Lung microvascular endothelial cell (primary cell): ENCODE measurements around the gene PTHLH. TPM values are rescaled to one million over a fixed set of nuclear protein-coding genes. Genes with fewer than 3 reads are reported as not detected.
A peak's percentile ranks its signal among the peaks of the same experiment; 100 is the strongest.

Experiments used
- DNase-seq, 2 donors: peaks; one replicate each; pipeline versions ENCODE4 v3.0.0 to v3.0.0-alpha.2; 2010; ENCODE audit warnings: low read depth in 2 of 2
- total RNA-seq: library from RNA; depleted of rRNA; stranded (reverse); fragments of >200 nt; gene quantifications from 2 replicates; pipeline ENCODE4 v1.2.1, GENCODE V29; 2014

The PTHLH gene
- total RNA-seq, result under 0.01 and 0.22 TPM in 2 replicates

GRCh38 chr12:27972721-27973120 lies at the start of gene PTHLH:
Gene PTHLH (minus strand): TSS chr12:27972733. CDS start chr12:27969494, 3,239 bp downstream.
- DNase-seq, result no peak

- DNase-seq, result no peak
Measured at GRCh38 chr12:28021704-28022103, 49.2 kb upstream of the PTHLH start.

GRCh38 chr12:28017873-28018255 lies 45.3 kb upstream of the PTHLH start:
- no peak for DNase-seq

- no peak for DNase-seq
Measured at GRCh38 chr12:28017126-28017872, 44.8 kb upstream of the PTHLH start.

GRCh38 chr12:28015165-28015564 lies 42.6 kb upstream of the PTHLH start:
- no peak for DNase-seq

- no peak for DNase-seq
Measured at GRCh38 chr12:28014196-28014595, 41.7 kb upstream of the PTHLH start.

GRCh38 chr12:28012333-28012918 lies 39.9 kb upstream of the PTHLH start:
- no peak for DNase-seq

- DNase-seq, result no peak
Measured at GRCh38 chr12:28010036-28010435, 37.5 kb upstream of the PTHLH start.

GRCh38 chr12:27999970-28000369 lies 27.4 kb upstream of the PTHLH start:
- no peak for DNase-seq

GRCh38 chr12:27999521-27999920 lies 27.0 kb upstream of the PTHLH start:
- DNase-seq, result no peak

- DNase-seq, result no peak
Measured at GRCh38 chr12:27998658-27999057, 26.1 kb upstream of the PTHLH start.

GRCh38 chr12:27998170-27998569 lies 25.6 kb upstream of the PTHLH start:
- DNase-seq, result no peak

GRCh38 chr12:27996761-27997160 lies 24.2 kb upstream of the PTHLH start:
- DNase-seq, result no peak

- no peak for DNase-seq
Measured at GRCh38 chr12:27995406-27995805, 22.9 kb upstream of the PTHLH start.

GRCh38 chr12:27988594-27989233 lies 16.2 kb upstream of the PTHLH start:
- DNase-seq, result no peak

- no peak for DNase-seq
Measured at GRCh38 chr12:27987331-27987730, 14.8 kb upstream of the PTHLH start.

GRCh38 chr12:27984275-27984674 lies 11.7 kb upstream of the PTHLH start:
- DNase-seq, result peak in 1 of 2 donors; percentile 48

- DNase-seq, result no peak
Measured at GRCh38 chr12:27982951-27983350, 10.4 kb upstream of the PTHLH start.

GRCh38 chr12:27982385-27982784 lies 9.9 kb upstream of the PTHLH start:
- no peak for DNase-seq

- DNase-seq, result no peak
Measured at GRCh38 chr12:27981874-27982273, 9.3 kb upstream of the PTHLH start.

GRCh38 chr12:27979145-27979544 lies 6.6 kb upstream of the PTHLH start:
- no peak for DNase-seq

GRCh38 chr12:27975222-27976136 lies 2.9 kb upstream of the PTHLH start:
- DNase-seq, result peak; percentile 70 to 87
